GM19468 (cell line): ENCODE data around the gene EPHB1.
A peak's percentile ranks its signal among the peaks of the same experiment; 100 is the strongest.

Experiments
- ATAC-seq: cut with Tn5 transposase; IDR thresholded peaks from one replicate; pipeline ENCODE4 v1.9.1; 2021; ENCODE audit warnings: mild to moderate bottlenecking, moderate library complexity, moderate number of reproducible peaks; ENCODE audit not compliant: unreplicated experiment; ENCODE audit errors: extremely low read depth

Gene EPHB1

GRCh38 chr3:134804508-134805480 is 9.7 kb downstream of the EPHB1 start:
- no peak for ATAC-seq

- ATAC-seq, result no peak
These were observed 12.1 kb downstream of the EPHB1 start for GRCh38 chr3:134807189-134807588.

DNA sequence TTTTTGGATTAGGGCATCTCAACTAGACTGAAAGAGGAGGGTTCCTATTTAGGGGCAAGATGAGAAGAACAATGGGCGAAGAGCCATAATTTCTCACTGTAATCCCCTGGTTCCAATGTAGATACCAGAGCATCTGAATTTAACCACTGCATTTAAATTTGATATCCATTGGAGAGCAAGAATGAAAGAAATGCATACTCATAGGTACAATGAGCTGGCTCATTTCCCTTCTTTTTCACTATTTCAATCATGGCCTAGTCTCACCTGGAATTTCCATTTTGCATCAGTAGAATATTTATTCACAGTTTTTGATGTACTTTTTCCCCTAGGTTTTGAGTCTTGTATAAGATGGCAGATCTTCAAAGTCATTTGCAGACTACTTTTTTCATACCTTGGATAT is 13.8 kb downstream of the EPHB1 start:
- no peak for ATAC-seq

- ATAC-seq, result no peak
These were observed 14.5 kb downstream of the EPHB1 start for GRCh38 chr3:134809427-134810051.

GRCh38 chr3:134810052-134810435 is 15.0 kb downstream of the EPHB1 start:
- no peak for ATAC-seq

GRCh38 chr3:134810850-134811249 is 15.8 kb downstream of the EPHB1 start:
- ATAC-seq, result no peak

DNA sequence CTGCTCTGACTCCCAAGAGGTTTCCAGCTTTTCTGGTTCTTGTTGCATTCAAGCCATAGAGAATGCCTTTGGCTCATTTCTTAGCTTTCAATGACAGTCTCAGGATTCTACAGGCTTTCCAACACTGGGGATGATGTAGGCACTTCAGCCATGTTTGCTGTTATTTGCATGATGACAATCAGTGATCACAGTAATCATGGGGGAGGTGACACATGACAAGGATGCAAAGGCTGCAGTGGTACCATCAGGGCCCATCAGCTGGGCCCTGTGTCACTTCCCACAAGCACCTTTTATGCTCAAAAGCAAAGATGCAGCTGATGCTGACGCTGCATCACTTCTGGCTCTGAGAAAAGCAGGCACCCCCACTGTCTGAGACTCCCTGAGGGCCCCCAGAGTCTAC is 18.6 kb downstream of the EPHB1 start:
- ATAC-seq, result no peak

DNA sequence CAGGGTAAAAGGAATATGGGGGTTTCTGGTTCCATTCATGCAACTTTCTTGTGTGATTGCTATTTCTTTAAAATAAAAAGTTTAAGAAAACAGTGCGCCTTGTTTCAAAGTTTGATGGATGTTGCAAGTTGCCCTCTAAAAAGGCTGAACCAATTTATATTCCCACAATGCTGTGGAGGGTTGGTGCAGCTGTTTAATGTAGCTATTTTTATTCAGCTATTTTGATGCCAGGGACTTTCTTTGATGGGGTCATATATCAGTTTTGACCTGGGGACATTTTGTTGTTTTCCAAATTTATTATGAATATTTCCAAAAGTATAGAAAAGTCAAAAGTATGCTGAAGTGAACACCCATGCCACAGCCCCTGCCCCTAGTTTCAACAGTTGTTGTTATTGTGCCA is 20.5 kb downstream of the EPHB1 start:
- ATAC-seq, result no peak

- no peak for ATAC-seq
These were observed 21.6 kb downstream of the EPHB1 start for GRCh38 chr3:134816623-134817022.

DNA sequence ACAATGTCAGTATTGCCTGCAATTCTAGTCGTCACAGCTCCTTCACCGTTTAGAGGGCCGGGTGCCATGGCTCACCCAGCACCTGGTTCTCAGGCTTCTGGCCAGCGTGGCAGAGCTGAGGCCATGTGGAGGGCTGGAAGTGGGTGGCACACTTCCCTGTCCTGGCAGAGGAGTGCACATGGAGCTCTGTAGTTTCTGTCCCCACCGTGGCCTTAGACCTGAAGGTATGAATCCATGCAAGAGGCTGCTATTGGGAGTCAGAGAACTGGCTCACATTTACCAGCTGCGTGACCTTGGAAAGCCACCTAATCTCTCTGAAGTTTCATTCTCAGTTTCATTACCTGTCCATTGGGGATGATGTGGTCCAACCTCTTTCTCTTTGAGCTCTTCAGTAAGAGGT is 22.2 kb downstream of the EPHB1 start:
- ATAC-seq, result peak; percentile 48

- ATAC-seq, result no peak
These were observed 25.9 kb downstream of the EPHB1 start for GRCh38 chr3:134820994-134821393.

DNA sequence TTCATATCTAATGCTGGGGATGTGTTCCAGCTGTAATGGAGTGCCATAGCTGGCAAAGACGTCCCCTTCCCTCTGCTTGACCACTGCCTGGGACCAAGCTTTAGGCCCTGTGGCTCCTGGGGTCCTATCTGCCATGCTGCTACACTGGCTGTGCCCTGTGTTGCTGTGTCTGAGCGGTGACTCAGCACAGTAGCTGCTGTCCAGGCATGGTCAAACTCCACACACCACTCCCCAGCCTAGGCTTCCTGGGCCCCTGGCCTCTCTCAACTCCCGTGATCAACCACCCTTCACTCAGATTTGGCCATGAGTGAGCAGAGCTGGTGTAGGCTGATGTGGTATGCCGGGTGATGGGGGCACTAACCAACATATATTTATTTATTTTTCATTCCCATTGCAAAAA is 27.0 kb downstream of the EPHB1 start:
- no peak for ATAC-seq

DNA sequence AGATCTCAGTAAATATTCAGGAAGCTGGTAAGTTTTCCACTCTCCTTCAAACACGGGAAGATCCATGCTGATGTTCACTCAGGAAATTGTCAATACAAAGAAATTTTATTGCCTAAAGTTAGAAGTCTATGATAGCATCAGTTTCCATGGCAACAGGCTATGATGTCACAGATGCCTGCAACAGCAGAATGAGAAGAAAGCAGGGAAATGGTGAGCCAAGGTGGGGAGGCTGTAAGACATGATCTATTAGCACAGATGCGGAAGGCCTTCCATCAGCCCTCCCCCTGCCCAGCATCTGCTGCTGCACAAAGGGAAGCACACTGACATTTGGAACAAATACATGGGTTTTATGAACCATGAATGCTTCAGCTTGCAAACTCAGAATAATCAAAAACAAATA is 28.6 kb downstream of the EPHB1 start:
- ATAC-seq, result no peak

- no peak for ATAC-seq
These were observed 29.7 kb downstream of the EPHB1 start for GRCh38 chr3:134824791-134825190.

GRCh38 chr3:134827213-134827612 is 32.2 kb downstream of the EPHB1 start:
- ATAC-seq, result no peak

DNA sequence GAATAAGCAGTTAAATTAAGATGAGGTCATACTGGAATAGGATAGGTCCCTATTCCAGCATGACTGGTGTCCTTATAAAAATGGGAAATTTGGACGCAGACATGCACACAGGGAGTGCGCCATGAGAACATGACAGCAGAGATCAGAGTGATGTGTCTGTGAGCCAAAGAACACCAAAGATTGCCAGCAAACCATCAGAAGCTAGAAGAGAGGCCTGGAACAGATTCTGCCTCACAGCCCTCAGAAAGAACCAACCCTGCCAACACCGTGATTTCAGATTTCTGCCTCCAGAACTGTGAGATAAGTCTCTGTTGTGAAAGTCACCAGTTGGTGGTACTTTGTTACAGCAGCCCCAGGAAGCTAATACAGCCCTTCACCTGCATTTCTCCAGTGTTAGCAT is 34.7 kb downstream of the EPHB1 start:
- ATAC-seq, result no peak

DNA sequence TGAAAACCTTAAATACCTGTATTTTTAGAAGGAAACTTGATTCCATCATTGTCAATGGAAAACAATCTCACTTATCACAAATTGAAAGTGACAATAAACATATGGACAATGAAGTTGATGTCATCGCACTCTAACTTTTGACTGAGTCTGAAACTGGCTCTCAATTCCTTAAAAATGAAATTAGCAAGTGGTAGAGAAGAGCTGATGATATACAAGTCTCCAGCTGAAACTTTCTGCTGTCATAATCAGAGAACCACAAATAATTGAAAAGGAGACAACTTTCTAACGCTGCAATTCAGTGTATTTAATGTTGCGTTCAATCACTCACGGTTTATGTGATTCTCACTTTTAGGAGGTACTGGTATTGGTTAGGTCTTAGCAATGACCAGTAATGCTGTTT is 37.5 kb downstream of the EPHB1 start:
- ATAC-seq, result no peak

DNA sequence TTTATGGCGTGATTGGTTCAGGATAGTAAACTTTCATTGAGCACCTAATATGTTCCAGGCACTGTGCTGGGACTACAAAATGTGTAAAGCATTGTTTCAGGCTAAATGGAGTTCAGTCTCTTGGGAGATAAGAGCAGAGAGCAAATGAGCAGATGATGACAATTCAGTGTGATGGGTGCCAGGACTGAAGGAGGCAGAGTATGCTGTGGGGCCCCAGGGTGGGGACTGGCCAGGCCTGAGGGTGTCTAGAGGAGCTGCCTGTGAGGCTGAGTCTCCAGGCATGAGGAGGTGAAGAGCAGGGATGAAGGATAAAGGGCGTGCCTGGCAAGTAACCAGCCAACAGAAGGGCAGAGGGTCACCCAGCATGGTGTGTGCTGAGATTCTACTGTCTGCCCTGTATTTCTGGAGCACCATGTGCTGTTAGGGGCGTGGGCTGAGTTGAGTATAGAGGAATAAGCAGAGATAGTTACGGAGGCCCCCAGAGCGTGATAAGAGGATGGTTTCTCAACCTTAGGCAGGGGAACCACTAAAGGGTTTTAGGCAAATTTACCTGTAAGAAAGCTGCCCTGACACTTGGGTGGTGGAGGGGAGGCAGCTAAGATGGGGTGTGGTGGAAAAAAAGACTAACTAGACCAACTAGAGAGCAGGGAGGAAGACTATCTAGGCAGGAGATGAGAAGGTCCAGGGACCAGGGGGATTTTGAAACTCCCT is 38.5 kb downstream of the EPHB1 start:
- ATAC-seq, result peak; percentile 27

DNA sequence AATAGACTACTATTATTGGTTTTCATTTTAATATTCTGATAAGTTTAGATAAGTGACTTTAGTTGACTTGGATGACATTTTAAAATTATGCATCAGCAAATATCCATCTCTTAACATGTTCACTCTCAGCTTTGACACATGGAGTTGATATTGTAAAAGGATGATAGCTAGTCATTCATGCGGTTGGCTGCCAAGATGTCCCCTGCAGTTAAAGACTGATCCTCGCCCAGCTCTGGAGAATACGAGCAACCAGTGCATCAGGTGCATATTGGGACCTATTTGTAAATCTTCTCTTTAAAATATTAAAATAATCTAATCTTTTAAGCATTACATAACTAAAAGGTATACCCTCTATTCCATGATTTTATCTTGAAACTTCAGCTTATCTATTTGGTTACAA is 41.9 kb downstream of the EPHB1 start:
- ATAC-seq, result no peak

- no peak for ATAC-seq
These were observed 43.5 kb downstream of the EPHB1 start for GRCh38 chr3:134838599-134838998.

DNA sequence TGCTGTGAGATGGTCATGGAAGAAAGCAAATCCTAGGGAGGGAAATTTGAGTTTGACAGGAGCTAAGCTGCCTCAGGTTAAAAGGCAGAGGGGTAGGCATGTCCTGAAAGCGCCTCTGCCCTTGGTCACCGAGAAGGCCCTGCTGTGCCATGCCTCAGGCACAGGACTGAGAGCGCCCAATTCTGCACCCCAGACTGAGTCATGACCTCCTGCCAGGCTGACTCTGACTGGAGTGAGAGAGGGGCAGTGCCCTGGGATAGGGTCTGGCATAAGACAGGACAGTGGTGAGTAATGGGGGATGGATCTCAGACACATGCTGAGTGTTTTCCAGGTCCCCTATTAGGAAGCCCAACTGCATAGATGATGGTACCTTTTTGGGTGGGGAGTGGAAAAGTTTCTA is 44.4 kb downstream of the EPHB1 start:
- ATAC-seq, result no peak
